Raji (cell line): Measurements from ENCODE around the gene TBC1D8.

Experiments used
- POLR2A ChIP-seq: IDR thresholded peaks from 2 replicates; pipeline ENCODE4 v1.6.1; 2011; ENCODE audit warnings: low read depth, low read length, control low read depth; ENCODE audit not compliant: insufficient read depth

The TBC1D8 gene

GRCh38 chr2:101151146-101151858 is at the start of gene TBC1D8:
Gene TBC1D8, minus strand, starts transcription at chr2:101151382. Its CDS starts 129 bp downstream, at chr2:101151253.
- TF ChIP-seq POLR2A = no peak

- no peak for TF ChIP-seq POLR2A
These were observed 49.5 kb upstream of the TBC1D8 start for GRCh38 chr2:101200676-101201075.

GRCh38 chr2:101199251-101199791 is 48.1 kb upstream of the TBC1D8 start:
- TF ChIP-seq POLR2A = no peak

GRCh38 chr2:101197814-101198213 is 46.6 kb upstream of the TBC1D8 start:
- no peak for TF ChIP-seq POLR2A

- no peak for TF ChIP-seq POLR2A
These were observed 46.1 kb upstream of the TBC1D8 start for GRCh38 chr2:101197215-101197745.

GRCh38 chr2:101195871-101196661 is 44.9 kb upstream of the TBC1D8 start:
- TF ChIP-seq POLR2A = no peak

GRCh38 chr2:101193033-101193626 is 41.9 kb upstream of the TBC1D8 start:
- TF ChIP-seq POLR2A = no peak

GRCh38 chr2:101190747-101191516 is 39.8 kb upstream of the TBC1D8 start:
- TF ChIP-seq POLR2A = no peak

- TF ChIP-seq POLR2A = no peak
These were observed 37.7 kb upstream of the TBC1D8 start for GRCh38 chr2:101188683-101189405.

- TF ChIP-seq POLR2A = no peak
These were observed 35.9 kb upstream of the TBC1D8 start for GRCh38 chr2:101187131-101187530.

- no peak for TF ChIP-seq POLR2A
These were observed 34.5 kb upstream of the TBC1D8 start for GRCh38 chr2:101185656-101186055.

GRCh38 chr2:101185085-101185484 is 33.9 kb upstream of the TBC1D8 start:
- TF ChIP-seq POLR2A = no peak

GRCh38 chr2:101179982-101180381 is 28.8 kb upstream of the TBC1D8 start:
- TF ChIP-seq POLR2A = no peak

- no peak for TF ChIP-seq POLR2A
These were observed 25.6 kb upstream of the TBC1D8 start for GRCh38 chr2:101176803-101177202.
